ENCODE data around the gene ZNF394. TPM values are rescaled to one million over a fixed set of nuclear protein-coding genes. Genes with fewer than 3 reads are reported as not detected.

ZNF394 gene
- total RNA-seq, 1 experiment from 2014 or later, result 20.0 TPM

GRCh38 chr7:99497766-99498545, 2.1 kb downstream of the ZNF394 start:
- H3K27me3 ChIP-seq (ENCODE audit: control insufficient read depth, insufficient read depth, low read length), result no peaks in the 10 kb centered on the region
- intact Hi-C loops (cut with micrococcal nuclease; ENCODE audit: unreplicated experiment), result no loop called here
- peak overlapping the region; percentile 98 to 100 for H3K4me3 ChIP-seq (ENCODE audit: low read depth in 2 of 2, low read length in 2 of 2)
- ATAC-seq (no peak), DNase-seq (ENCODE audit: low read depth, low spot score) (no peak)
- ChIA-PET CTCF (no interaction called here), POLR2A (no interaction called here)
- H3K4me1 ChIP-seq (ENCODE audit: control insufficient read depth, insufficient read depth, low read length), result peaks cover 5% of the 10 kb centered on the region
- TF ChIP-seq, protein P1, sequence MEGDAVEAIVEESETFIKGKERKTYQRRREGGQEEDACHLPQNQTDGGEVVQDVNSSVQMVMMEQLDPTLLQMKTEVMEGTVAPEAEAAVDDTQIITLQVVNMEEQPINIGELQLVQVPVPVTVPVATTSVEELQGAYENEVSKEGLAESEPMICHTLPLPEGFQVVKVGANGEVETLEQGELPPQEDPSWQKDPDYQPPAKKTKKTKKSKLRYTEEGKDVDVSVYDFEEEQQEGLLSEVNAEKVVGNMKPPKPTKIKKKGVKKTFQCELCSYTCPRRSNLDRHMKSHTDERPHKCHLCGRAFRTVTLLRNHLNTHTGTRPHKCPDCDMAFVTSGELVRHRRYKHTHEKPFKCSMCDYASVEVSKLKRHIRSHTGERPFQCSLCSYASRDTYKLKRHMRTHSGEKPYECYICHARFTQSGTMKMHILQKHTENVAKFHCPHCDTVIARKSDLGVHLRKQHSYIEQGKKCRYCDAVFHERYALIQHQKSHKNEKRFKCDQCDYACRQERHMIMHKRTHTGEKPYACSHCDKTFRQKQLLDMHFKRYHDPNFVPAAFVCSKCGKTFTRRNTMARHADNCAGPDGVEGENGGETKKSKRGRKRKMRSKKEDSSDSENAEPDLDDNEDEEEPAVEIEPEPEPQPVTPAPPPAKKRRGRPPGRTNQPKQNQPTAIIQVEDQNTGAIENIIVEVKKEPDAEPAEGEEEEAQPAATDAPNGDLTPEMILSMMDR (IDR thresholded peaks at IDR 0.05), result no peak
- TF ChIP-seq SIN3A (IDR thresholded peaks at IDR 0.05; ENCODE audit: borderline replicate concordance, insufficient read depth, low read depth, low read length) (no peak), TCF7L2 (IDR thresholded peaks at IDR 0.05; ENCODE audit: low read depth, low read length) (no peak), REST (IDR thresholded peaks at IDR 0.05; ENCODE audit: insufficient read depth in 1 of 2, low read depth in 2 of 2, low read length in 1 of 2) (no peak), POLR2AphosphoS5 (IDR thresholded peaks at IDR 0.05; ENCODE audit: low read depth, low read length) (no peak)
- peak overlapping the region; percentile 76 for H3K27ac ChIP-seq (ENCODE audit: low read length)
- peaks cover 4% of the 10 kb centered on the region for H3K36me3 ChIP-seq (ENCODE audit: control insufficient read depth, insufficient read depth, low read length)
- in situ Hi-C loops (cut with HindIII; ENCODE audit: low pct_unique_long_range_greater_than_20kb, low sequenced_read_pairs), result no loop called here
- BruUV-seq (replicated peaks), result no TSS peak
- H3K9me3 ChIP-seq (ENCODE audit: control insufficient read depth, insufficient read depth, low read depth, low read length), result peaks cover 22% of the 10 kb centered on the region

DNA sequence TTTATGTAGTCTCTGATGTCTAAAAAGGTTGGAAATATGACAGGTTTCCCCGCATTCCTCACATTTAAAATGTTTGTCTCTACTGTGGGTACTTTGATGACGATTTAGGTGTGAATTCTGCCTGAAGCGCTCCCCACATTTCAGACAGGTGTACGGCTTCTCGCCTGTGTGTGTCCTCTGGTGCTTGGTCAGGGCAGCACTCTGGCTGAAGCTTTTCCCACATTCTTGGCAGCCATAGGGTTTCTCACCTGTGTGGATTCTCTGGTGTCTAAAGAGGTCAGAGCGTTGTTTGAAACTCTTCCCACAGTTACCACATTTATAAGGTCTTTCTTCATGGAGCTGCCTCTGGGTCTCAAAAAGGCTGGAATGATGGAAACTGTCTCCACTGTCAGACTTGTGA, 6.3 kb downstream of the ZNF394 start:
- Histone ChIP-seq H3K27me3 (ENCODE audit: control insufficient read depth, insufficient read depth, low read length) (no peaks in the 10 kb centered on the region), H3K4me3 (ENCODE audit: low read depth in 2 of 2, low read length in 2 of 2) (no peak overlapping the region), H3K4me1 (ENCODE audit: control insufficient read depth, insufficient read depth, low read length) (peaks cover 5% of the 10 kb centered on the region), H3K36me3 (ENCODE audit: control insufficient read depth, insufficient read depth, low read length) (peaks cover 4% of the 10 kb centered on the region), H3K27ac (ENCODE audit: low read length) (no peak overlapping the region), H3K9me3 (ENCODE audit: control insufficient read depth, insufficient read depth, low read depth, low read length) (peaks cover 22% of the 10 kb centered on the region)
- TF ChIP-seq SIN3A (IDR thresholded peaks at IDR 0.05; ENCODE audit: borderline replicate concordance, insufficient read depth, low read depth, low read length), result no peak
- no peak for TF ChIP-seq REST (IDR thresholded peaks at IDR 0.05; ENCODE audit: insufficient read depth in 1 of 2, low read depth in 2 of 2, low read length in 1 of 2)
- TF ChIP-seq, protein P1 (IDR thresholded peaks at IDR 0.05), result no peak
- TF ChIP-seq TCF7L2 (IDR thresholded peaks at IDR 0.05; ENCODE audit: low read depth, low read length), result no peak
- no peak for TF ChIP-seq POLR2AphosphoS5 (IDR thresholded peaks at IDR 0.05; ENCODE audit: low read depth, low read length)
- ChIA-PET POLR2A (no interaction called here), CTCF (no interaction called here)
- intact Hi-C loops (cut with micrococcal nuclease; ENCODE audit: unreplicated experiment), result no loop called here
- DNase-seq (ENCODE audit: low read depth, low spot score), result no peak
- no peak for ATAC-seq
- no TSS peak for BruUV-seq (replicated peaks)
- in situ Hi-C loops (cut with HindIII; ENCODE audit: low pct_unique_long_range_greater_than_20kb, low sequenced_read_pairs), result no loop called here

Measured in Panc1 (cell line).